Measurements from ENCODE around the gene STK32B. TPM values are rescaled to one million over a fixed set of nuclear protein-coding genes. Genes with fewer than 3 reads are reported as not detected.

The STK32B gene
- total and polyA plus RNA-seq, 2 of the 8 experiments (the other 6 are each of a cell fraction or from before 2014, with no cell fraction given): 2.3 to 2.5 TPM

DNA sequence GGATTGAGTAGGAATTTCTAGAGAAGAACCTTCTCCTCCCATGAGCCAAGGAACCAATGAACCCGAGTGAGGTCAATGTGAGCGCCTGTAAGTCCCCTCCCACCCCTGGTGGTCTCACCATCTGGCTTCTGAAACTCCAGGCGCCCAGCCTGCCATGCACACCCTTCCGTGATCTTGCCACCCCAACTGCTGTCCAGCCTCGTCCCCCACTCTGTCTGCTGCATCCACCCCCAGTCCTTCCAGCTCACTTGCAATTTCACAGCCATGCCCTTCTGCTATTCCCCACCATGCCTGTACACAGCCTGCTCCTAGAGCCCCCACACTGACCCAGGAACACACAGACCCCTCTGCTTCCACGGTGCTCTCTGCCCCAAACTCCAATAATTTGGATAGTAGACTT is 323.7 kb downstream of the STK32B start:
- 91% methylated on average over 6 of the region's 6 CpGs; no CpG with 5 or more reads in 1 of the 2 experiments for WGBS, 2 experiments (ENCODE audit: extremely low coverage in 1 of 2, insufficient coverage in 1 of 2, insufficient read length in 1 of 2, insufficient replicate concordance in 2 of 2, low coverage in 1 of 2, low lambda C conversion rate in 2 of 2, missing lambda C conversion rate in 1 of 2)
- no peak overlapping the region for H3K4ac ChIP-seq (replicated peaks; ENCODE audit: insufficient read length, low read depth, low read length)
- no peak overlapping the region for H3K4me2 ChIP-seq (ENCODE audit: insufficient read depth in 1 of 2, low read depth in 2 of 2, low read length in 2 of 2)
- H4K20me1 ChIP-seq (replicated peaks in 1 of 2; ENCODE audit: control insufficient read depth in 1 of 2, insufficient read depth in 2 of 2, low read length in 2 of 2): no peaks in the 10 kb centered on the region
- H4K91ac ChIP-seq (replicated peaks; ENCODE audit: insufficient read length, low read length): no peak overlapping the region
- no peak overlapping the region for H2BK15ac ChIP-seq (ENCODE audit: low read length)
- no peak overlapping the region for H3K9ac ChIP-seq (replicated peaks in 1 of 4; ENCODE audit: extremely low read depth in 1 of 4, low read depth in 3 of 4, low read length in 3 of 4)
- no peak overlapping the region for H3K23ac ChIP-seq (ENCODE audit: insufficient read length)
- H2BK20ac ChIP-seq (ENCODE audit: low read length): no peak overlapping the region
- no peak overlapping the region for H2AFZ ChIP-seq (ENCODE audit: low read length)
- DNase-seq (ENCODE audit: low read depth in 1 of 2, low spot score in 2 of 2): no peak
- no peaks in the 10 kb centered on the region for H3K4me1 ChIP-seq (replicated peaks in 1 of 4; ENCODE audit: control insufficient read depth in 3 of 4, insufficient read depth in 4 of 4, low read length in 3 of 4)
- H2BK5ac ChIP-seq (ENCODE audit: low read depth, low read length): no peak overlapping the region
- H2BK120ac ChIP-seq (replicated peaks; ENCODE audit: low read depth, low read length): no peak overlapping the region
- no peak overlapping the region for H3K4me3 ChIP-seq (ENCODE audit: extremely low read depth in 1 of 4, insufficient read depth in 2 of 4, low read depth in 3 of 4, low read length in 4 of 4)
- no peaks in the 10 kb centered on the region for H3K27me3 ChIP-seq (replicated peaks in 1 of 4; ENCODE audit: control insufficient read depth in 3 of 4, extremely low read depth in 1 of 4, insufficient read depth in 3 of 4, low read length in 3 of 4)
- H3K9me3 ChIP-seq (ENCODE audit: insufficient read depth in 2 of 2, low read depth in 1 of 2, low read length in 1 of 2): peaks cover 0 to 2% of the 10 kb centered on the region in 2 experiments; a peak in 1 of 4 replicates
- H3K23me2 ChIP-seq (ENCODE audit: low read depth, low read length): no peaks in the 10 kb centered on the region
- POLR2A ChIA-PET (ENCODE audit: partially characterized antibody): no interaction called here
- CTCF ChIA-PET (ENCODE audit: partially characterized antibody): no interaction called here
- no peak overlapping the region for H3K18ac ChIP-seq (ENCODE audit: extremely low read depth, low read length)
- no peak overlapping the region for H2AK5ac ChIP-seq (ENCODE audit: low read depth, low read length)
- H3K36me3 ChIP-seq (ENCODE audit: control insufficient read depth in 2 of 4, insufficient read depth in 4 of 4, low read length in 3 of 4): no peaks in the 10 kb centered on the region
- no peak overlapping the region for H2BK12ac ChIP-seq (ENCODE audit: low read depth, low read length)
- H3K79me1 ChIP-seq (ENCODE audit: low read depth, low read length): no peaks in the 10 kb centered on the region
- no peak overlapping the region for H4K5ac ChIP-seq (ENCODE audit: insufficient read length, low read depth, low read length)
- FAIRE-seq: no peak
- H3K56ac ChIP-seq (replicated peaks; ENCODE audit: insufficient read length, low read depth, low read length): no peak overlapping the region
- 0 out of 2 replicates have a peak overlapping the region, but pooled peaks have one; percentile 59 for H4K8ac ChIP-seq (ENCODE audit: extremely low read depth, insufficient read depth, low read length)
- no peak overlapping the region for H3K14ac ChIP-seq (ENCODE audit: insufficient read length)
- no peak overlapping the region for H3K27ac ChIP-seq (ENCODE audit: low read depth, low read length)
- H3K79me2 ChIP-seq (ENCODE audit: control insufficient read depth in 1 of 2, insufficient read depth in 2 of 2, low read length in 2 of 2): no peaks in the 10 kb centered on the region
- TF ChIP-seq EP300 (IDR thresholded peaks at IDR 0.05; ENCODE audit: borderline replicate concordance in 1 of 2, low read depth in 2 of 2, low read length in 2 of 2): no peak
- TF ChIP-seq, protein P1, sequence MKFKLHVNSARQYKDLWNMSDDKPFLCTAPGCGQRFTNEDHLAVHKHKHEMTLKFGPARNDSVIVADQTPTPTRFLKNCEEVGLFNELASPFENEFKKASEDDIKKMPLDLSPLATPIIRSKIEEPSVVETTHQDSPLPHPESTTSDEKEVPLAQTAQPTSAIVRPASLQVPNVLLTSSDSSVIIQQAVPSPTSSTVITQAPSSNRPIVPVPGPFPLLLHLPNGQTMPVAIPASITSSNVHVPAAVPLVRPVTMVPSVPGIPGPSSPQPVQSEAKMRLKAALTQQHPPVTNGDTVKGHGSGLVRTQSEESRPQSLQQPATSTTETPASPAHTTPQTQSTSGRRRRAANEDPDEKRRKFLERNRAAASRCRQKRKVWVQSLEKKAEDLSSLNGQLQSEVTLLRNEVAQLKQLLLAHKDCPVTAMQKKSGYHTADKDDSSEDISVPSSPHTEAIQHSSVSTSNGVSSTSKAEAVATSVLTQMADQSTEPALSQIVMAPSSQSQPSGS (IDR thresholded peaks at IDR 0.05; ENCODE audit: low read length): no peak
- no peak for TF ChIP-seq CEBPB (IDR thresholded peaks at IDR 0.05; ENCODE audit: low read depth, low read length)
- TF ChIP-seq, protein P2, sequence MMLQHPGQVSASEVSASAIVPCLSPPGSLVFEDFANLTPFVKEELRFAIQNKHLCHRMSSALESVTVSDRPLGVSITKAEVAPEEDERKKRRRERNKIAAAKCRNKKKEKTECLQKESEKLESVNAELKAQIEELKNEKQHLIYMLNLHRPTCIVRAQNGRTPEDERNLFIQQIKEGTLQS (IDR thresholded peaks at IDR 0.05; ENCODE audit: insufficient read depth, low read depth, low read length): no peak
- TF ChIP-seq ASH2L (IDR thresholded peaks at IDR 0.05; ENCODE audit: low read length): no peak
- TF ChIP-seq BCL11A (IDR thresholded peaks at IDR 0.05; ENCODE audit: low read depth in 2 of 2, low read length in 2 of 2): no peak
- TF ChIP-seq SAP30 (IDR thresholded peaks at IDR 0.05; ENCODE audit: insufficient read depth, insufficient replicate concordance, low read length): no peak
- TF ChIP-seq CREB1 (IDR thresholded peaks at IDR 0.05): no peak
- TF ChIP-seq POLR2A (IDR thresholded peaks at IDR 0.05; ENCODE audit: control extremely low read depth in 1 of 2, low read depth in 2 of 2, low read length in 2 of 2): no peak
- TF ChIP-seq, protein P3, sequence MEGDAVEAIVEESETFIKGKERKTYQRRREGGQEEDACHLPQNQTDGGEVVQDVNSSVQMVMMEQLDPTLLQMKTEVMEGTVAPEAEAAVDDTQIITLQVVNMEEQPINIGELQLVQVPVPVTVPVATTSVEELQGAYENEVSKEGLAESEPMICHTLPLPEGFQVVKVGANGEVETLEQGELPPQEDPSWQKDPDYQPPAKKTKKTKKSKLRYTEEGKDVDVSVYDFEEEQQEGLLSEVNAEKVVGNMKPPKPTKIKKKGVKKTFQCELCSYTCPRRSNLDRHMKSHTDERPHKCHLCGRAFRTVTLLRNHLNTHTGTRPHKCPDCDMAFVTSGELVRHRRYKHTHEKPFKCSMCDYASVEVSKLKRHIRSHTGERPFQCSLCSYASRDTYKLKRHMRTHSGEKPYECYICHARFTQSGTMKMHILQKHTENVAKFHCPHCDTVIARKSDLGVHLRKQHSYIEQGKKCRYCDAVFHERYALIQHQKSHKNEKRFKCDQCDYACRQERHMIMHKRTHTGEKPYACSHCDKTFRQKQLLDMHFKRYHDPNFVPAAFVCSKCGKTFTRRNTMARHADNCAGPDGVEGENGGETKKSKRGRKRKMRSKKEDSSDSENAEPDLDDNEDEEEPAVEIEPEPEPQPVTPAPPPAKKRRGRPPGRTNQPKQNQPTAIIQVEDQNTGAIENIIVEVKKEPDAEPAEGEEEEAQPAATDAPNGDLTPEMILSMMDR (IDR thresholded peaks at IDR 0.05; ENCODE audit: control extremely low read depth in 1 of 3, insufficient read depth in 1 of 3, low read depth in 1 of 3, low read length in 3 of 3): no peak

Measured in H1 (cell line).